ENCODE results near the gene HIC1.

DNA sequence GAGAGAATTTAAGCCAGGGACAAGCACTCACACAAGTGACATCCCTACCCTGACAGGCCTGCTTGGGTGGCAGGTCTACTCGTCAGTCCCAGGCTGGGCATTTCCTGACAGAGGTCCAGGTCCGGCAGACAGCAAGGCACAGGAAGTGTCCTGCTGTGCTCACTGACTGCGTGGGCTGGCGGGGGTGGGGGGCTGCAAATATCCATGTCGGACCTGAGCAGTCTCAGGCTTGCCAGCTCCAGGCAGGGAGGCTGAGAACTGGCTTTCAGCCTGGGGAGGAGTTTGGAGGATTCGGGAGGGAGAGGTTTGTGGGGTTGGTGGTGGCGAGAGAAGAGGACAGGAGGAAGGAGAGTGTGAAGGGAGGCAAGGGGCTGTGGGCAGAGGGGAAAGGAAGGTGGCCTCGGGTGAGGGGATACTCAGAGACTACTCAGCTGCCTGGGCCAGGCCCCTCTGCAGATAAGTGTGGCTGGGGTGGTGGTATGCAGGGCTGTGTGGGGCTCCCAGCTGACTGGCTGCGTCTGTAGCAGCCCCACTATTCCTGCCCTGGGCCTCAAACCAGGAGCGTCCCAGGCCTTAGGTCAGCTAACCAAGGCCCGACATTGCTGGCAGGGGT, 7.8 kb downstream of the HIC1 start:
- TF ChIP-seq, protein P1, sequence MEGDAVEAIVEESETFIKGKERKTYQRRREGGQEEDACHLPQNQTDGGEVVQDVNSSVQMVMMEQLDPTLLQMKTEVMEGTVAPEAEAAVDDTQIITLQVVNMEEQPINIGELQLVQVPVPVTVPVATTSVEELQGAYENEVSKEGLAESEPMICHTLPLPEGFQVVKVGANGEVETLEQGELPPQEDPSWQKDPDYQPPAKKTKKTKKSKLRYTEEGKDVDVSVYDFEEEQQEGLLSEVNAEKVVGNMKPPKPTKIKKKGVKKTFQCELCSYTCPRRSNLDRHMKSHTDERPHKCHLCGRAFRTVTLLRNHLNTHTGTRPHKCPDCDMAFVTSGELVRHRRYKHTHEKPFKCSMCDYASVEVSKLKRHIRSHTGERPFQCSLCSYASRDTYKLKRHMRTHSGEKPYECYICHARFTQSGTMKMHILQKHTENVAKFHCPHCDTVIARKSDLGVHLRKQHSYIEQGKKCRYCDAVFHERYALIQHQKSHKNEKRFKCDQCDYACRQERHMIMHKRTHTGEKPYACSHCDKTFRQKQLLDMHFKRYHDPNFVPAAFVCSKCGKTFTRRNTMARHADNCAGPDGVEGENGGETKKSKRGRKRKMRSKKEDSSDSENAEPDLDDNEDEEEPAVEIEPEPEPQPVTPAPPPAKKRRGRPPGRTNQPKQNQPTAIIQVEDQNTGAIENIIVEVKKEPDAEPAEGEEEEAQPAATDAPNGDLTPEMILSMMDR (IDR thresholded peaks at IDR 0.05) = no peak
- TF ChIP-seq EP300 (IDR thresholded peaks at IDR 0.05; ENCODE audit: low read depth) (no peak), POLR2AphosphoS5 (IDR thresholded peaks at IDR 0.05) (no peak), POLR2A (IDR thresholded peaks at IDR 0.05) (no peak)
